ENCODE measurements around the gene KLHL7.

The KLHL7 gene

DNA sequence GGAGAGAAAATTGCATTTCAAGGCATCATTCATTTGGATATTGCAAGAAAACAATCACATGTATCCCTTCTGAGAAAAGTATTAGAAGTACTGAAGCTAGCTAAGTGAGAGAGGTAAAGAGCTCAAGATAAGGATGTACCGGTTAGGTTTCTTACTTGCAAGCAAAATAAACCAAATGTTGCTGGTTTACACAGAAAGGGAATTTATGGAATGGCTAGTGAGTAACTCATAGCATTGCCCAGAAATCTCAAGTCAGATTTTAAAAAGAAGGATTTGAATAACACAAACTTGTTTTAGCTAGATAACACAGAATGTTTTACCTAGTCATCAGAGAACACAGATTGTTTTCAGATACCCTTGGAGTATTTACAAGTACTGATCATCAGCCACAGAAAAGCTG is 30.6 kb downstream of the KLHL7 start:
- no peak for ATAC-seq

DNA sequence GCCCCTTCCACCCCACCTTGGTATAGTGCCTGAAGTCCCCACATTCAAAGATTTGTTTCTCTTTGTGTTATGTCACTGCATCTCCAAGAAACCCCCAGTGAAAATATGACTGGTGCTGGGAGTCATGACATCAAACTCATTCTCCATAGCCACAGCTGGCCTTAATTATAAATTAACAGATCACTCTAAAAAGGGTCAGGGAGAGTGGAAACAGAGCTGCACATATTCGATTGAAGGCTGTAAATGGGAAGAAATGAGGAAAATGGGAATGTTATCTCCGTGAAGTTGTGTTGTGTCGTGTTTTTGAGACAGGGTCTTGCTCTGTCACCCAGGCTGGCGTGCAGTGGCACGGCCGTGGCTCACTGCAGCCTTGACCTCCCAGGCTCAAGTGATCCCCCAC is 52.1 kb downstream of the KLHL7 start:
- TF ChIP-seq, protein P1, sequence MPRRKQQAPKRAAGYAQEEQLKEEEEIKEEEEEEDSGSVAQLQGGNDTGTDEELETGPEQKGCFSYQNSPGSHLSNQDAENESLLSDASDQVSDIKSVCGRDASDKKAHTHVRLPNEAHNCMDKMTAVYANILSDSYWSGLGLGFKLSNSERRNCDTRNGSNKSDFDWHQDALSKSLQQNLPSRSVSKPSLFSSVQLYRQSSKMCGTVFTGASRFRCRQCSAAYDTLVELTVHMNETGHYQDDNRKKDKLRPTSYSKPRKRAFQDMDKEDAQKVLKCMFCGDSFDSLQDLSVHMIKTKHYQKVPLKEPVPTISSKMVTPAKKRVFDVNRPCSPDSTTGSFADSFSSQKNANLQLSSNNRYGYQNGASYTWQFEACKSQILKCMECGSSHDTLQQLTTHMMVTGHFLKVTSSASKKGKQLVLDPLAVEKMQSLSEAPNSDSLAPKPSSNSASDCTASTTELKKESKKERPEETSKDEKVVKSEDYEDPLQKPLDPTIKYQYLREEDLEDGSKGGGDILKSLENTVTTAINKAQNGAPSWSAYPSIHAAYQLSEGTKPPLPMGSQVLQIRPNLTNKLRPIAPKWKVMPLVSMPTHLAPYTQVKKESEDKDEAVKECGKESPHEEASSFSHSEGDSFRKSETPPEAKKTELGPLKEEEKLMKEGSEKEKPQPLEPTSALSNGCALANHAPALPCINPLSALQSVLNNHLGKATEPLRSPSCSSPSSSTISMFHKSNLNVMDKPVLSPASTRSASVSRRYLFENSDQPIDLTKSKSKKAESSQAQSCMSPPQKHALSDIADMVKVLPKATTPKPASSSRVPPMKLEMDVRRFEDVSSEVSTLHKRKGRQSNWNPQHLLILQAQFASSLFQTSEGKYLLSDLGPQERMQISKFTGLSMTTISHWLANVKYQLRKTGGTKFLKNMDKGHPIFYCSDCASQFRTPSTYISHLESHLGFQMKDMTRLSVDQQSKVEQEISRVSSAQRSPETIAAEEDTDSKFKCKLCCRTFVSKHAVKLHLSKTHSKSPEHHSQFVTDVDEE (CRISPR knock-in tag; IDR thresholded peaks at IDR 0.05): peak; percentile 83; the same call in 1 of the 2 replicates
- TF ChIP-seq, protein P2, sequence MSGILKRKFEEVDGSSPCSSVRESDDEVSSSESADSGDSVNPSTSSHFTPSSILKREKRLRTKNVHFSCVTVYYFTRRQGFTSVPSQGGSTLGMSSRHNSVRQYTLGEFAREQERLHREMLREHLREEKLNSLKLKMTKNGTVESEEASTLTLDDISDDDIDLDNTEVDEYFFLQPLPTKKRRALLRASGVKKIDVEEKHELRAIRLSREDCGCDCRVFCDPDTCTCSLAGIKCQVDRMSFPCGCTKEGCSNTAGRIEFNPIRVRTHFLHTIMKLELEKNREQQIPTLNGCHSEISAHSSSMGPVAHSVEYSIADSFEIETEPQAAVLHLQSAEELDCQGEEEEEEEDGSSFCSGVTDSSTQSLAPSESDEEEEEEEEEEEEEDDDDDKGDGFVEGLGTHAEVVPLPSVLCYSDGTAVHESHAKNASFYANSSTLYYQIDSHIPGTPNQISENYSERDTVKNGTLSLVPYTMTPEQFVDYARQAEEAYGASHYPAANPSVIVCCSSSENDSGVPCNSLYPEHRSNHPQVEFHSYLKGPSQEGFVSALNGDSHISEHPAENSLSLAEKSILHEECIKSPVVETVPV (CRISPR knock-in tag; IDR thresholded peaks at IDR 0.05): peak; percentile 60; the same call in 1 of the 2 replicates
- TF ChIP-seq ISL1 (CRISPR knock-in tag; IDR thresholded peaks at IDR 0.05) (no peak), TCF4 (CRISPR knock-in tag; IDR thresholded peaks at IDR 0.05; ENCODE audit: borderline replicate concordance) (peak; percentile 93)
- ATAC-seq: peak; percentile 19; the same call in 1 of the 3 replicates

More for the DNA sequence above, 30.6 kb downstream of the KLHL7 start:
- TF ChIP-seq, protein P3, sequence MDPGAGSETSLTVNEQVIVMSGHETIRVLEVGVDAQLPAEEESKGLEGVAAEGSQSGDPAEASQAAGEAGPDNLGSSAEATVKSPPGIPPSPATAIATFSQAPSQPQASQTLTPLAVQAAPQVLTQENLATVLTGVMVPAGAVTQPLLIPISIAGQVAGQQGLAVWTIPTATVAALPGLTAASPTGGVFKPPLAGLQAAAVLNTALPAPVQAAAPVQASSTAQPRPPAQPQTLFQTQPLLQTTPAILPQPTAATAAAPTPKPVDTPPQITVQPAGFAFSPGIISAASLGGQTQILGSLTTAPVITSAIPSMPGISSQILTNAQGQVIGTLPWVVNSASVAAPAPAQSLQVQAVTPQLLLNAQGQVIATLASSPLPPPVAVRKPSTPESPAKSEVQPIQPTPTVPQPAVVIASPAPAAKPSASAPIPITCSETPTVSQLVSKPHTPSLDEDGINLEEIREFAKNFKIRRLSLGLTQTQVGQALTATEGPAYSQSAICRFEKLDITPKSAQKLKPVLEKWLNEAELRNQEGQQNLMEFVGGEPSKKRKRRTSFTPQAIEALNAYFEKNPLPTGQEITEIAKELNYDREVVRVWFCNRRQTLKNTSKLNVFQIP (CRISPR knock-in tag; IDR thresholded peaks at IDR 0.05; ENCODE audit: borderline replicate concordance, low read depth): no peak
- TF ChIP-seq ZNF565 (CRISPR knock-in tag; conservative IDR thresholded peaks at IDR 0.05; ENCODE audit: low read depth): no peak
- TF ChIP-seq TCF4 (CRISPR knock-in tag; IDR thresholded peaks at IDR 0.05; ENCODE audit: borderline replicate concordance): no peak
- no peak for TF ChIP-seq PPARA (CRISPR knock-in tag; IDR thresholded peaks at IDR 0.05; ENCODE audit: borderline replicate concordance)
- no peak for TF ChIP-seq ZNF8 (CRISPR knock-in tag; IDR thresholded peaks at IDR 0.05)
- no peak for TF ChIP-seq TOX (CRISPR knock-in tag; IDR thresholded peaks at IDR 0.05; ENCODE audit: borderline replicate concordance)
- TF ChIP-seq, protein P4, sequence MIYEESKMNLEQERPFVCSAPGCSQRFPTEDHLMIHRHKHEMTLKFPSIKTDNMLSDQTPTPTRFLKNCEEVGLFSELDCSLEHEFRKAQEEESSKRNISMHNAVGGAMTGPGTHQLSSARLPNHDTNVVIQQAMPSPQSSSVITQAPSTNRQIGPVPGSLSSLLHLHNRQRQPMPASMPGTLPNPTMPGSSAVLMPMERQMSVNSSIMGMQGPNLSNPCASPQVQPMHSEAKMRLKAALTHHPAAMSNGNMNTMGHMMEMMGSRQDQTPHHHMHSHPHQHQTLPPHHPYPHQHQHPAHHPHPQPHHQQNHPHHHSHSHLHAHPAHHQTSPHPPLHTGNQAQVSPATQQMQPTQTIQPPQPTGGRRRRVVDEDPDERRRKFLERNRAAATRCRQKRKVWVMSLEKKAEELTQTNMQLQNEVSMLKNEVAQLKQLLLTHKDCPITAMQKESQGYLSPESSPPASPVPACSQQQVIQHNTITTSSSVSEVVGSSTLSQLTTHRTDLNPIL (CRISPR knock-in tag; IDR thresholded peaks at IDR 0.05; ENCODE audit: low read depth): no peak
- TF ChIP-seq, protein P2 (CRISPR knock-in tag; IDR thresholded peaks at IDR 0.05): no peak
- TF ChIP-seq ESRRG (CRISPR knock-in tag; IDR thresholded peaks at IDR 0.05): no peak
- no peak for TF ChIP-seq GLIS3 (CRISPR knock-in tag; IDR thresholded peaks at IDR 0.05)
- TF ChIP-seq, protein P5, sequence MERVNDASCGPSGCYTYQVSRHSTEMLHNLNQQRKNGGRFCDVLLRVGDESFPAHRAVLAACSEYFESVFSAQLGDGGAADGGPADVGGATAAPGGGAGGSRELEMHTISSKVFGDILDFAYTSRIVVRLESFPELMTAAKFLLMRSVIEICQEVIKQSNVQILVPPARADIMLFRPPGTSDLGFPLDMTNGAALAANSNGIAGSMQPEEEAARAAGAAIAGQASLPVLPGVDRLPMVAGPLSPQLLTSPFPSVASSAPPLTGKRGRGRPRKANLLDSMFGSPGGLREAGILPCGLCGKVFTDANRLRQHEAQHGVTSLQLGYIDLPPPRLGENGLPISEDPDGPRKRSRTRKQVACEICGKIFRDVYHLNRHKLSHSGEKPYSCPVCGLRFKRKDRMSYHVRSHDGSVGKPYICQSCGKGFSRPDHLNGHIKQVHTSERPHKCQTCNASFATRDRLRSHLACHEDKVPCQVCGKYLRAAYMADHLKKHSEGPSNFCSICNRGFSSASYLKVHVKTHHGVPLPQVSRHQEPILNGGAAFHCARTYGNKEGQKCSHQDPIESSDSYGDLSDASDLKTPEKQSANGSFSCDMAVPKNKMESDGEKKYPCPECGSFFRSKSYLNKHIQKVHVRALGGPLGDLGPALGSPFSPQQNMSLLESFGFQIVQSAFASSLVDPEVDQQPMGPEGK (CRISPR knock-in tag; IDR thresholded peaks at IDR 0.05; ENCODE audit: borderline replicate concordance): no peak
- no peak for TF ChIP-seq BACH2 (CRISPR knock-in tag; IDR thresholded peaks at IDR 0.05; ENCODE audit: borderline replicate concordance)
- no peak for TF ChIP-seq CSDC2 (CRISPR knock-in tag; IDR thresholded peaks at IDR 0.05)
- no peak for TF ChIP-seq ZFP3 (CRISPR knock-in tag; IDR thresholded peaks at IDR 0.05)
- no peak for TF ChIP-seq ZNF70 (CRISPR knock-in tag; IDR thresholded peaks at IDR 0.05)
- TF ChIP-seq, protein P1 (CRISPR knock-in tag; IDR thresholded peaks at IDR 0.05): no peak

Data from SK-N-SH treated with all-trans-retinoic acid at 6 μM for 48 hours (cell line).